A549 (cell line): ENCODE measurements around the gene MZF1. TPM values are rescaled to one million over a fixed set of nuclear protein-coding genes. Genes with fewer than 3 reads are reported as not detected.

ENCODE experiments used
- ATAC-seq, 2 experiments: fragments of 200-7000 bp in 1 of 2; fragments of >200 bp in 1 of 2; cut with Nextera tagmentation in 1 of 2; cut with Tn5 transposase in 1 of 2; 3 replicates each; pipeline versions ENCODE4 v1.8.0 to v1.9.1; 2018 to 2020; ENCODE audit warnings: mild to moderate bottlenecking in 1 of 2, moderate library complexity in 1 of 2
- CTCF ChIA-PET: fragments of 300-600 bp; sonication (Branson Sonifier 250); formaldehyde crosslinking; extraction: SDS; loops from one replicate; lab custom pipeline; 2021; ENCODE audit warnings: antibody characterized with exemption, inconsistent platforms; lab: Yijun Ruan, JAX
- POLR2A ChIA-PET: fragments of 350-600 bp; formaldehyde crosslinking; extraction: SDS; loops from one replicate; lab custom pipeline; 2021; ENCODE audit warnings: antibody characterized with exemption, inconsistent platforms; lab: Yijun Ruan, JAX
- DNase-seq, 2 experiments: peaks; one replicate each; pipeline versions ENCODE4 v3.0.0 to v3.0.0-alpha.2; 2011 to 2016; ENCODE audit warnings: low read depth in 1 of 2, low spot score in 1 of 2
- FAIRE-seq: peaks from 2 replicates; lab custom pipeline; 2011; peaks lifted over from hg19 to GRCh38; lab: Jason Lieb, UNC
- H3K27ac ChIP-seq, 2 experiments: fragments of >200 bp; sonication (Bioruptor Twin); formaldehyde crosslinking; 3 replicates each; pipeline ENCODE4 v1.5.1; 2016 to 2017
- H3K4me1 ChIP-seq: fragments of >200 bp; sonication (Bioruptor Twin); formaldehyde crosslinking; 3 replicates; pipeline ENCODE4 v1.6.1; 2016
- H3K4me2 ChIP-seq: fragments of >200 bp; sonication (Bioruptor Twin); formaldehyde crosslinking; 3 replicates; pipeline ENCODE4 v1.6.1; 2016
- H3K4me3 ChIP-seq: fragments of >200 bp; sonication (Bioruptor Twin); formaldehyde crosslinking; 3 replicates; pipeline ENCODE4 v1.5.1; 2016
- H3K9me3 ChIP-seq: fragments of >200 bp; sonication (Bioruptor Twin); formaldehyde crosslinking; 3 replicates; pipeline ENCODE4 v1.6.1; 2016
- BCL3 ChIP-seq: fragments of >200 bp; sonication (Bioruptor Twin); formaldehyde crosslinking; IDR thresholded peaks from 3 replicates; pipeline ENCODE4 v1.6.1; 2016
- BHLHE40 ChIP-seq: IDR thresholded peaks from 2 replicates; pipeline ENCODE4 v1.6.1; 2012; ENCODE audit warnings: low read depth, low read length, inconsistent platforms
- CBX2 ChIP-seq: fragments of 200-600 bp; sonication (generic); IDR thresholded peaks from 2 replicates; pipeline ENCODE4 v1.6.1; 2016; ENCODE audit warnings: low read depth, mild to moderate bottlenecking, borderline replicate concordance
- CBX8 ChIP-seq: fragments of 200-600 bp; sonication (generic); IDR thresholded peaks from 2 replicates; pipeline ENCODE4 v1.6.1; 2016
- CHD2 ChIP-seq: fragments of 150-350 bp; IDR thresholded peaks from 2 replicates; pipeline ENCODE4 v1.6.1; 2014; ENCODE audit warnings: low read length; ENCODE audit not compliant: partially characterized antibody
- CHD4 ChIP-seq: fragments of 200-600 bp; sonication (generic); IDR thresholded peaks from 2 replicates; pipeline ENCODE4 v1.6.1; 2016; ENCODE audit warnings: antibody characterized with exemption, mild to moderate bottlenecking, borderline replicate concordance
- EHF ChIP-seq: fragments of 250-450 bp; sonication (Bioruptor Pico); IDR thresholded peaks from 2 replicates; pipeline ENCODE4 v1.5.0; 2020; ENCODE audit warnings: mild to moderate bottlenecking
- ESRRA ChIP-seq: fragments of 150-350 bp; IDR thresholded peaks from 2 replicates; pipeline ENCODE4 v1.6.1; 2014; ENCODE audit warnings: mild to moderate bottlenecking, low read length, borderline replicate concordance
- FOSB ChIP-seq: fragments of 250-450 bp; sonication (Bioruptor Pico); IDR thresholded peaks from 2 replicates; pipeline ENCODE4 v1.5.0; 2020; ENCODE audit warnings: mild to moderate bottlenecking, moderate library complexity
- FOSL2 ChIP-seq, 2 experiments: fragments of 450-650 bp in 1 of 2; fragments of >200 bp in 1 of 2; sonication (Bioruptor Twin) in 1 of 2; formaldehyde crosslinking; IDR thresholded peaks; 2 replicates each; pipeline versions ENCODE4 v1.5.0 to v1.6.1; 2016 to 2020; ENCODE audit warnings: mild to moderate bottlenecking in 1 of 2, moderate library complexity in 1 of 2
- FOXS1 ChIP-seq: fragments of 250-450 bp; sonication (Bioruptor Pico); IDR thresholded peaks from 2 replicates; pipeline ENCODE4 v1.5.0; 2020; ENCODE audit warnings: mild to moderate bottlenecking, moderate library complexity
- GATA3 ChIP-seq: IDR thresholded peaks from 2 replicates; pipeline ENCODE4 v1.6.1; 2012; ENCODE audit warnings: borderline replicate concordance
- HES2 ChIP-seq: fragments of >200 bp; sonication (Bioruptor Twin); formaldehyde crosslinking; IDR thresholded peaks from 2 replicates; pipeline ENCODE4 v1.6.1; 2016
- HMGXB4 ChIP-seq: fragments of 250-450 bp; sonication (Bioruptor Pico); IDR thresholded peaks from 2 replicates; pipeline ENCODE4 v1.5.0; 2021; ENCODE audit warnings: mild to moderate bottlenecking, moderate library complexity, borderline replicate concordance
- HOXB5 ChIP-seq: fragments of 250-450 bp; sonication (Bioruptor Pico); IDR thresholded peaks from 2 replicates; pipeline ENCODE4 v1.5.0; 2020; ENCODE audit warnings: mild to moderate bottlenecking, moderate library complexity
- JUN ChIP-seq, 2 experiments: fragments of >200 bp; sonication (Bioruptor Twin); formaldehyde crosslinking; IDR thresholded peaks; 2 replicates in 1 of 2; 3 replicates in 1 of 2; pipeline ENCODE4 v1.6.1; 2016 to 2017
- KDM1A ChIP-seq: fragments of 200-600 bp; sonication (generic); IDR thresholded peaks from 2 replicates; pipeline ENCODE4 v1.6.1; 2016; ENCODE audit warnings: low read depth, mild to moderate bottlenecking
- MAX ChIP-seq: IDR thresholded peaks from 2 replicates; pipeline ENCODE4 v1.6.1; 2012
- MAZ ChIP-seq: fragments of 150-350 bp; IDR thresholded peaks from 2 replicates; pipeline ENCODE4 v1.6.1; 2014; ENCODE audit warnings: antibody characterized with exemption, low read depth, low read length, borderline replicate concordance
- MYC ChIP-seq: IDR thresholded peaks from 2 replicates; pipeline ENCODE4 v1.6.1; 2012; ENCODE audit warnings: mild to moderate bottlenecking, inconsistent platforms, low read length, improper control_type of control experiment, borderline replicate concordance
- NFE2L2 ChIP-seq: fragments of 150-350 bp; conservative IDR thresholded peaks from 2 replicates; pipeline ENCODE4 v1.6.1; 2014; ENCODE audit warnings: low read length
- NPAS2 ChIP-seq: fragments of 250-450 bp; sonication (Bioruptor Pico); IDR thresholded peaks from 2 replicates; pipeline ENCODE4 v1.8.0; 2022; ENCODE audit warnings: mild to moderate bottlenecking, moderate library complexity, borderline replicate concordance
- NR3C1 ChIP-seq: fragments of >200 bp; sonication (Bioruptor Twin); formaldehyde crosslinking; IDR thresholded peaks from 3 replicates; pipeline ENCODE4 v1.6.1; 2017
- PBX3 ChIP-seq: IDR thresholded peaks from 2 replicates; pipeline ENCODE4 v1.6.1; 2012
- PHF8 ChIP-seq: fragments of 200-600 bp; sonication (generic); IDR thresholded peaks from 2 replicates; pipeline ENCODE4 v1.6.1; 2016; ENCODE audit warnings: low read depth, mild to moderate bottlenecking, antibody characterized with exemption, moderate library complexity, borderline replicate concordance
- POLR2AphosphoS2 ChIP-seq: conservative IDR thresholded peaks from 2 replicates; pipeline ENCODE4 v1.6.1; 2012; ENCODE audit warnings: low read length, improper control_type of control experiment, inconsistent platforms
- RARB ChIP-seq: fragments of 250-450 bp; sonication (Bioruptor Pico); IDR thresholded peaks from 2 replicates; pipeline ENCODE4 v1.8.0; 2021; ENCODE audit warnings: mild to moderate bottlenecking, moderate library complexity
- RFX5 ChIP-seq: fragments of 450-650 bp; IDR thresholded peaks from 2 replicates; pipeline ENCODE4 v1.7.1; 2014; ENCODE audit warnings: antibody characterized with exemption, mild to moderate bottlenecking, moderate library complexity
- RNF2 ChIP-seq: fragments of 200-600 bp; sonication (generic); IDR thresholded peaks from 2 replicates; pipeline ENCODE4 v1.6.1; 2016; ENCODE audit warnings: low read depth, mild to moderate bottlenecking, antibody characterized with exemption, moderate library complexity, borderline replicate concordance
- SMC3 ChIP-seq: fragments of >200 bp; sonication (Bioruptor Twin); formaldehyde crosslinking; IDR thresholded peaks from 3 replicates; pipeline ENCODE4 v1.6.1; 2018; ENCODE audit warnings: inconsistent platforms
- SREBF2 ChIP-seq: fragments of 450-650 bp; IDR thresholded peaks from 2 replicates; pipeline ENCODE4 v1.6.1; 2014; ENCODE audit warnings: mild to moderate bottlenecking, moderate library complexity
- TP53 ChIP-seq: fragments of 250-450 bp; sonication (Bioruptor Pico); IDR thresholded peaks from 2 replicates; pipeline ENCODE4 v1.5.0; 2021; ENCODE audit warnings: mild to moderate bottlenecking, moderate library complexity
- USF2 ChIP-seq: fragments of 450-650 bp; IDR thresholded peaks from 2 replicates; pipeline ENCODE4 v1.6.1; 2014; ENCODE audit warnings: antibody characterized with exemption
- ZC3H11A ChIP-seq: fragments of 450-650 bp; IDR thresholded peaks from 2 replicates; pipeline ENCODE4 v1.6.1; 2014; ENCODE audit warnings: antibody characterized with exemption, mild to moderate bottlenecking
- ZFP36 ChIP-seq: fragments of 450-650 bp; IDR thresholded peaks from 2 replicates; pipeline ENCODE4 v1.6.1; 2014; ENCODE audit warnings: borderline replicate concordance; ENCODE audit not compliant: partially characterized antibody
- ZNF302 ChIP-seq: fragments of 250-450 bp; sonication (Bioruptor Pico); IDR thresholded peaks from 2 replicates; pipeline ENCODE4 v1.9.0; 2021; ENCODE audit warnings: inconsistent platforms, mild to moderate bottlenecking, moderate library complexity
- WGBS: methylation state at CpG from one replicate; pipeline ENCODE4 v1.1.6; 2017; ENCODE audit errors: missing lambda C conversion rate; 5-methylcytosine and 5-hydroxymethylcytosine counted together
- polyA plus RNA-seq, 4 experiments: library from polyadenylated mRNA; depleted of rRNA in 3 of 4; stranded (reverse); fragments of >200 nt; fragmentation: RNase III in 1 of 4; extraction: RNeasy Plus Mini Kit Qiagen cat#74134 plus additional on column Dnase treatment in 1 of 4; gene quantifications; 2 replicates in 3 of 4; 3 replicates in 1 of 4; pipeline ENCODE4 v1.2.3, GENCODE V29; 2011 to 2017

The MZF1 gene
- polyA plus RNA-seq, 2 of the 4 experiments (the other 2 are of a cell fraction), result 19.5 to 20.3 TPM

- ChIA-PET CTCF (interaction anchor here (0.7 to 13.8 kb wide), 3 partner anchors 11 to 69 kb away, joined by 3 to 222 read pairs (median 6); partner anchors contain the start of genes CHMP2A and ZBTB45), POLR2A (interaction anchor here (0.7 to 4.1 kb wide), 26 partner anchors 9 to 725 kb away, joined by 3 to 184 read pairs (median 5); partner anchors contain the start of genes CHMP2A, MZF1, RNF225 and SLC27A5)
- Histone ChIP-seq H3K27ac (peak within 1 kb of the TSS; percentile 87 to 95), H3K9me3 (no peaks in the 10 kb centered on the region), H3K4me2 (peak within 1 kb of the TSS; percentile 95), H3K4me1 (peaks cover 23% of the 10 kb centered on the region), H3K4me3 (peak within 1 kb of the TSS; percentile 97)
- 1% methylated on average over 25 of the region's 73 CpGs for WGBS
- FAIRE-seq (peak; percentile 49), DNase-seq (peak; percentile 100), ATAC-seq (peak; percentile 93 to 97)
- TF ChIP-seq MAZ, result peak; percentile 13; the same call in 1 of the 2 replicates
- no peak for TF ChIP-seq TP53 (CRISPR knock-in tag)
- no peak for TF ChIP-seq FOSB (CRISPR knock-in tag)
- TF ChIP-seq GATA3, result peak; percentile 50; the same call in 1 of the 2 replicates
- peak; percentile 21; the same call in 1 of the 2 replicates for TF ChIP-seq RFX5
- 0 out of 3 replicates have a peak, but pooled peaks have one; percentile 6 for TF ChIP-seq SMC3
- TF ChIP-seq BCL3, result peak; percentile 99
- TF ChIP-seq POLR2AphosphoS2, result no peak
- no peak for TF ChIP-seq SREBF2
- TF ChIP-seq FOSL2 (IDR thresholded peaks at IDR 0.05), result no peak
- TF ChIP-seq FOSL2 (CRISPR knock-in tag; IDR thresholded peaks at IDR 0.05), result no peak
- TF ChIP-seq ZC3H11A, result no peak
- TF ChIP-seq HMGXB4, result no peak
- TF ChIP-seq RARB (CRISPR knock-in tag), result no peak
- no peak for TF ChIP-seq RNF2
- no peak for TF ChIP-seq USF2
- no peak; the same call in 1 of the 2 replicates for TF ChIP-seq PBX3
- no peak for TF ChIP-seq HOXB5
- no peak for TF ChIP-seq NFE2L2
- no peak for TF ChIP-seq ZFP36
- no peak for TF ChIP-seq KDM1A
- TF ChIP-seq CBX2, result no peak
- no peak for TF ChIP-seq FOXS1 (CRISPR knock-in tag)
- peak; percentile 68; the same call in 1 of the 2 replicates for TF ChIP-seq MAX
- no peak for TF ChIP-seq HES2
- 0 out of 2 replicates have a peak, but pooled peaks have one; percentile 14 for TF ChIP-seq CHD4
- TF ChIP-seq BHLHE40, result no peak
- TF ChIP-seq NR3C1, result no peak
- TF ChIP-seq ZNF302 (CRISPR knock-in tag), result no peak
- TF ChIP-seq NPAS2, result no peak
- TF ChIP-seq JUN (IDR thresholded peaks at IDR 0.05), result peak; percentile 94 to 100
- no peak; the same call in none of the 2 replicates for TF ChIP-seq MYC
- TF ChIP-seq CBX8, result no peak
- no peak for TF ChIP-seq ESRRA
- TF ChIP-seq CHD2, result no peak
- peak; percentile 90 for TF ChIP-seq PHF8
- no peak for TF ChIP-seq EHF
These were observed 29.1 kb downstream of the MZF1 start, which contains the start of gene TRIM28 for GRCh38 chr19:58543826-58544590. TSS of gene TRIM28 (plus strand) at chr19:58544064. CDS start at chr19:58544758, 694 bp downstream.
